HCT116 (cell line): ENCODE measurements around the gene CCL11.

Source experiments
- EZH2 ChIP-seq: fragments of 200-600 bp; sonication (generic); IDR thresholded peaks from 2 replicates; pipeline ENCODE4 v1.6.1; 2017; ENCODE audit warnings: antibody characterized with exemption, mixed run types
- RAD21 ChIP-seq: IDR thresholded peaks from 2 replicates; pipeline ENCODE4 v1.6.1; 2012; ENCODE audit warnings: low read depth, mild to moderate bottlenecking

GRCh38 chr17:34265711-34266110 lies 19.8 kb upstream of the CCL11 start:
- TF ChIP-seq EZH2 (no peak), RAD21 (no peak)
